ENCODE data around the gene MARCHF2. TPM values are rescaled to one million over a fixed set of nuclear protein-coding genes. Genes with fewer than 3 reads are reported as not detected.
"Not testable (repeated sequence)": the region's sequence is repeated elsewhere in the genome, so short reads cannot be mapped to it uniquely, and the experiment has no call there.

The MARCHF2 gene
- total RNA-seq, 2 donors from 2014 or later = 32.9 to 35.9 TPM

- no peaks in the 10 kb centered on the region for H3K36me3 ChIP-seq (replicated peaks in 1 of 2; ENCODE audit: insufficient read depth in 1 of 2, low read depth in 2 of 2)
- DNase-seq (no peak), ATAC-seq (no peak)
- intact Hi-C loops (cut with DNase I) = no loop called here
- TF ChIP-seq CTCF (IDR thresholded peaks at IDR 0.05) (no peak), POLR2A (IDR thresholded peaks at IDR 0.05) (no peak)
- WGBS, 2 donors = 84 to 93% methylated on average over 3 to 4 of the region's 4 CpGs
- no peak overlapping the region for H3K4me3 ChIP-seq
- no peaks in the 10 kb centered on the region for H3K9me3 ChIP-seq
- H3K27ac ChIP-seq = no peak overlapping the region
- no peaks in the 10 kb centered on the region for H3K27me3 ChIP-seq
- peaks cover 13% of the 10 kb centered on the region for H3K4me1 ChIP-seq
Observed at GRCh38 chr19:8416796-8417195, 3.7 kb downstream of the MARCHF2 start.

- TF ChIP-seq POLR2A (IDR thresholded peaks at IDR 0.05) = no peak
- TF ChIP-seq CTCF (IDR thresholded peaks at IDR 0.05) = no peak
- WGBS, 2 donors = 45 to 48% methylated on average over 14 to 27 of the region's 28 CpGs
- H3K27ac ChIP-seq = peak overlapping the region; percentile 7 to 45 (median 37)
- H3K9me3 ChIP-seq = no peaks in the 10 kb centered on the region
- peak; percentile 39 for ATAC-seq
- no peaks in the 10 kb centered on the region for H3K27me3 ChIP-seq
- H3K4me3 ChIP-seq = no peak overlapping the region
- H3K36me3 ChIP-seq (replicated peaks in 1 of 2; ENCODE audit: insufficient read depth in 1 of 2, low read depth in 2 of 2) = no peaks in the 10 kb centered on the region
- H3K4me1 ChIP-seq = peaks cover 18% of the 10 kb centered on the region
- intact Hi-C loops (cut with DNase I) = no loop called here
- peak; percentile 42 to 58 (median 50) for DNase-seq
Observed at GRCh38 chr19:8421484-8422461, 8.7 kb downstream of the MARCHF2 start.

DNA sequence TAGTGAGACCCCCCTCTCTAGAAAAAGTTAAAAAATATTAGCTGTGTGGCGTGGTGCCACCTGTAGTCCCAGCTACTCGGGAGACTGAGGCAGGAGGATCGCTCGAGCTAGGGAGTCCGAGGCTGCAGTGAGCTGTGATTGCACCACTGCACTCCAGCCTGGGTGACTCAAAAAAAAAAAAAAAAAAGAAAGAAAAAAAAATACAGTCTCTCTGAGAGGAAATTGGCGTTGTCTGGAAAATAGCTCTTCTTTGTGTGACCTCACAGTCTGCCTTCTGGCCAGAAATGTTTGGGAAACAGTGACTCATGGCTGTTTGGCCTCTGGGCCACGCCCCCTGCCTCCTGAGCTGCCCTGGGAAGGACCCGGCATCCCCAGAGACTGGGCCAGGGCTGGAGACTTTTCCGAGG is 10.7 kb downstream of the MARCHF2 start:
- WGBS, 2 donors = 64 to 69% methylated on average over 9 of the region's 9 CpGs
- intact Hi-C loops (cut with DNase I) = no loop called here
- Histone ChIP-seq H3K36me3 (replicated peaks in 1 of 2; ENCODE audit: insufficient read depth in 1 of 2, low read depth in 2 of 2) (no peaks in the 10 kb centered on the region), H3K4me1 (peaks cover 18% of the 10 kb centered on the region), H3K4me3 (no peak overlapping the region), H3K27me3 (no peaks in the 10 kb centered on the region), H3K27ac (peak overlapping the region in 3 of 4 donors; percentile 23 to 81 (median 66)), H3K9me3 (no peaks in the 10 kb centered on the region)
- DNase-seq (peak; percentile 64 to 90 (median 80)), ATAC-seq (peak; percentile 89)
- no peak for TF ChIP-seq CTCF (IDR thresholded peaks at IDR 0.05)
- no peak for TF ChIP-seq POLR2A (IDR thresholded peaks at IDR 0.05)

GRCh38 chr19:8425331-8425730 is 12.2 kb downstream of the MARCHF2 start:
- H3K27ac ChIP-seq = not testable (repeated sequence)

DNA sequence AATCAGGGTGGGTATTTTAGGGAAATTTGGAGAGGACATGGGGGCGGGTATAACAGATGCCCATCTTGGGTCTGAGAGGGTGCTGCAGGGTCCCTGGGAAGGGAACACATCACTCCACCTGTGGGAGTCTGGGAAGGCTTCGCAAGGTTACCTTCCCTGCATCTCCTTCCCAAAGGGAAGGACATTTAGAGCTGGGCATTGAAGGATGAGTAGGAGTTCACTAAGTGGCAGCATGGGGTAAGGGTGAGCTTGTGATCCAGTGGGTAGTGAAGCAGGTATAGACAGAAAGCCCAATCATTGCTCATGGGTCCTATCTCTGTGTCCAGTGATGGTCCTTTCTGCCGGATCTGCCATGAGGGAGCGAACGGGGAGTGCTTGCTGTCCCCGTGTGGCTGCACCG is 13.2 kb downstream of the MARCHF2 start:
- no peaks in the 10 kb centered on the region for H3K36me3 ChIP-seq (replicated peaks in 1 of 2; ENCODE audit: insufficient read depth in 1 of 2, low read depth in 2 of 2)
- 97 to 100% methylated on average over 2 to 7 of the region's 7 CpGs for WGBS, 2 donors
- TF ChIP-seq CTCF (IDR thresholded peaks at IDR 0.05) = no peak
- no peak for TF ChIP-seq POLR2A (IDR thresholded peaks at IDR 0.05)

More at GRCh38 chr19:8425331-8425730, 12.2 kb downstream of the MARCHF2 start:
- H3K9me3 ChIP-seq; DNase-seq; intact Hi-C loops (cut with DNase I); H3K27me3 ChIP-seq; H3K4me3 ChIP-seq; ATAC-seq; H3K36me3 ChIP-seq (replicated peaks in 1 of 2; ENCODE audit: insufficient read depth in 1 of 2, low read depth in 2 of 2): not testable (repeated sequence)
- WGBS, 2 donors = 91 to 93% methylated on average over 5 to 6 of the region's 6 CpGs
- H3K4me1 ChIP-seq = peaks cover 18% of the 10 kb centered on the region

More for the DNA sequence above, 13.2 kb downstream of the MARCHF2 start:
- Histone ChIP-seq H3K4me3 (no peak overlapping the region), H3K4me1 (peaks cover 18% of the 10 kb centered on the region), H3K9me3 (no peaks in the 10 kb centered on the region), H3K27ac (no peak overlapping the region), H3K27me3 (no peaks in the 10 kb centered on the region)
- intact Hi-C loops (cut with DNase I) = no loop called here
- ATAC-seq = no peak
- no peak for DNase-seq
